Measurements from ENCODE around the gene FKBP9.

- TF ChIP-seq POLR2AphosphoS5 (IDR thresholded peaks at IDR 0.05; ENCODE audit: insufficient read depth, low read depth, low read length) (no peak), CTCF (IDR thresholded peaks at IDR 0.05; ENCODE audit: extremely low read depth in 1 of 2, insufficient read depth in 1 of 2, low read depth in 1 of 2, low read length in 2 of 2) (no peak), EZH2 (IDR thresholded peaks at IDR 0.05; ENCODE audit: borderline replicate concordance, low read depth, low read length, severe bottlenecking) (no peak), MYC (IDR thresholded peaks at IDR 0.05; ENCODE audit: low read depth, low read length) (no peak), FOS (IDR thresholded peaks at IDR 0.05; ENCODE audit: borderline replicate concordance, insufficient read depth, low read length) (no peak), MAX (IDR thresholded peaks at IDR 0.05; ENCODE audit: insufficient read depth, insufficient read length) (no peak)
Observed at GRCh38 chr7:32941181-32941580, 16.1 kb upstream of the FKBP9 start.

Measured in endothelial cell of umbilical vein (primary cell).